Endothelial cell (in vitro differentiated cells): ENCODE results near the gene DNAJC15. TPM values are rescaled to one million over a fixed set of nuclear protein-coding genes. Genes with fewer than 3 reads are reported as not detected.

Experiments
- DNase-seq: peaks from one replicate; pipeline ENCODE4 v3.0.0; 2021; ENCODE audit warnings: low spot score
- H3K27ac Mint-ChIP-seq: one replicate; pipeline ENCODE4 v1.8.0; 2021; ENCODE audit warnings: mixed read lengths, inconsistent platforms; ENCODE audit not compliant: unreplicated experiment
- H3K27me3 Mint-ChIP-seq: one replicate; pipeline ENCODE4 v1.8.0; 2021; ENCODE audit warnings: mild to moderate bottlenecking, moderate library complexity, mixed read lengths, inconsistent platforms; ENCODE audit not compliant: unreplicated experiment
- H3K36me3 Mint-ChIP-seq: one replicate; pipeline ENCODE4 v1.8.0; 2021; ENCODE audit warnings: mild to moderate bottlenecking, low read depth, mixed read lengths, inconsistent platforms; ENCODE audit not compliant: unreplicated experiment
- H3K4me1 Mint-ChIP-seq: one replicate; pipeline ENCODE4 v1.8.0; 2021; ENCODE audit warnings: mild to moderate bottlenecking, mixed read lengths, inconsistent platforms; ENCODE audit not compliant: unreplicated experiment
- H3K4me3 Mint-ChIP-seq: one replicate; pipeline ENCODE4 v1.8.0; 2021; ENCODE audit warnings: mild to moderate bottlenecking, mixed read lengths, inconsistent platforms; ENCODE audit not compliant: unreplicated experiment
- H3K9me3 Mint-ChIP-seq: one replicate; pipeline ENCODE4 v1.8.0; 2021; ENCODE audit warnings: mixed read lengths, inconsistent platforms; ENCODE audit not compliant: unreplicated experiment
- total RNA-seq: library from RNA; stranded (reverse); fragmentation: NEBNext Ultra II Directional; extraction: Animal tissue kit (Norgen Biotek cat#: 25700); gene quantifications from one replicate; pipeline ENCODE4 v1.2.1, GENCODE V29; 2021; ENCODE audit not compliant: unreplicated experiment
- TF ChIP-seq, protein P1 (sequence below): fragments of 200-600 bp; sonication (generic); IDR thresholded peaks from one replicate; pipeline ENCODE4 v1.5.0; 2021; ENCODE audit warnings: antibody characterized with exemption; ENCODE audit not compliant: unreplicated experiment

The DNAJC15 gene
- total RNA-seq, 1 donor from 2014 or later = 13.9 TPM

DNA sequence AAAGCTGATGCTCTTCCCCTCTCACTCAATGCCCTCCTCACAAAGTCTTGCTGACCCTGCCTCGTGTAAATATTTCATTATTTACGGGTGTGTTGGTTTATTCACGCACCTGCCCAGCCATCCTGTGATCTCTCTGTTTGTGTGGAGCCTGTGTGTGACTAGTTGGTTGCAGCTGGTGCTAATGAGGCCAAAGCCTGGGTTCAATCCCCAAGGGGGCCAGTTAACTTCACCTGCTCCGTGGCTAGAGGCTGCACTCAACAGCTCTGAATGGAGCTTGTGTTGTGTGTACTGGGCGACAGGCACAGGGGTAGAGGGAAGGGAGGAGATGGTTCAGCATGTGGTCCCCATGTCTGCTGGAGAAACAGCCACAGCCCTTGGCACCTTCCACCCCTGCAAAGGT, 109.5 kb downstream of the DNAJC15 start:
- H3K27ac Mint-ChIP-seq = no peak overlapping the region
- no peaks in the 10 kb centered on the region for H3K27me3 Mint-ChIP-seq
- peaks cover 6% of the 10 kb centered on the region for H3K4me1 Mint-ChIP-seq
- H3K9me3 Mint-ChIP-seq = no peaks in the 10 kb centered on the region
- DNase-seq = no peak
- TF ChIP-seq, protein P1, sequence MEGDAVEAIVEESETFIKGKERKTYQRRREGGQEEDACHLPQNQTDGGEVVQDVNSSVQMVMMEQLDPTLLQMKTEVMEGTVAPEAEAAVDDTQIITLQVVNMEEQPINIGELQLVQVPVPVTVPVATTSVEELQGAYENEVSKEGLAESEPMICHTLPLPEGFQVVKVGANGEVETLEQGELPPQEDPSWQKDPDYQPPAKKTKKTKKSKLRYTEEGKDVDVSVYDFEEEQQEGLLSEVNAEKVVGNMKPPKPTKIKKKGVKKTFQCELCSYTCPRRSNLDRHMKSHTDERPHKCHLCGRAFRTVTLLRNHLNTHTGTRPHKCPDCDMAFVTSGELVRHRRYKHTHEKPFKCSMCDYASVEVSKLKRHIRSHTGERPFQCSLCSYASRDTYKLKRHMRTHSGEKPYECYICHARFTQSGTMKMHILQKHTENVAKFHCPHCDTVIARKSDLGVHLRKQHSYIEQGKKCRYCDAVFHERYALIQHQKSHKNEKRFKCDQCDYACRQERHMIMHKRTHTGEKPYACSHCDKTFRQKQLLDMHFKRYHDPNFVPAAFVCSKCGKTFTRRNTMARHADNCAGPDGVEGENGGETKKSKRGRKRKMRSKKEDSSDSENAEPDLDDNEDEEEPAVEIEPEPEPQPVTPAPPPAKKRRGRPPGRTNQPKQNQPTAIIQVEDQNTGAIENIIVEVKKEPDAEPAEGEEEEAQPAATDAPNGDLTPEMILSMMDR = no peak
- H3K36me3 Mint-ChIP-seq = no peaks in the 10 kb centered on the region
- no peak overlapping the region for H3K4me3 Mint-ChIP-seq

DNA sequence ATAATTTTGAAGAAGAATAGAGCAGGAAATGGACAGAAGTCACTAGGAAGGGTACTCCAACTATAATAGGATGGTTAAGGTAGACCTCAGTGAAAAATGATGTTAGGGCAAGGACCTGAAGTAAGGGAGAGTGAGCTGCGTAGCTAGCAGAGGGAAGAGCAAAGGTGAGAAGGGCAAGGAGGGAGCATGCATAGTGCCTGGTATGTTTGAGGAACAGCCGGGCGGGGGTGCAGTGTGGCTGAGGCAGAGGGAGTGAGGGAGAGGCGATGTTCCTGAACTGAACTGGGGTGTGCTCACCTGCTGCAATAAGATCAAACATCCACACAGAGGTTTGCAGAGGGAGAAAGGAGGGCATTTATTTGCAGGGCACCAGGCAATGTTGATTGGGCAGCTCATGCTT, 110.4 kb downstream of the DNAJC15 start:
- Mint-ChIP-seq H3K27me3 (no peaks in the 10 kb centered on the region), H3K4me1 (peaks cover 2% of the 10 kb centered on the region), H3K4me3 (no peak overlapping the region), H3K36me3 (no peaks in the 10 kb centered on the region), H3K27ac (no peak overlapping the region), H3K9me3 (no peaks in the 10 kb centered on the region)
- TF ChIP-seq, protein P1 = no peak
- DNase-seq = no peak

- Mint-ChIP-seq H3K27me3 (peaks cover 5% of the 10 kb centered on the region), H3K4me3 (no peak overlapping the region), H3K9me3 (no peaks in the 10 kb centered on the region), H3K36me3 (no peaks in the 10 kb centered on the region), H3K27ac (no peak overlapping the region), H3K4me1 (peaks cover 2% of the 10 kb centered on the region)
- DNase-seq = no peak
- TF ChIP-seq, protein P1 = no peak
Observed at GRCh38 chr13:43134868-43135267, 111.5 kb downstream of the DNAJC15 start.

DNA sequence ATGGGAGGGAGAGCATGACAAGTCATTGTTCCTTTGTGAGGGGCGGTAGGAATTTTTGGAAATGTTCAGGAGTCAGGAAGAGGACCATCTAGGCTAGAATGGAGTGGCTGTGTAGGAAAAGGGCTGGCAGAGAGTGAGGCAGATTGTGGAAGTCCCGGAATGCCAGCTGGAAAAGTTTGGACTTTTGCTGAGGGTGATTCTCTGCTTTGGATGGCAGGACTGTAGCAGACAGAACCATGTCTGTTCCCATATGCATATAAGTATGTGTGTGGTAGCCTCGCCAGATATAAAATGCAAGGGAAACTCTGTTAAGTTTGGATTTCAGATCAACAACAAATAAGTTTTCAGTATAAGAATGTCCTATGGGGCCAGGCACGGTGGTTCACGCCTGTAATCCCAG, 112.1 kb downstream of the DNAJC15 start:
- Mint-ChIP-seq H3K4me3 (no peak overlapping the region), H3K27me3 (peaks cover 5% of the 10 kb centered on the region), H3K27ac (no peak overlapping the region), H3K9me3 (no peaks in the 10 kb centered on the region), H3K4me1 (peaks cover 2% of the 10 kb centered on the region), H3K36me3 (no peaks in the 10 kb centered on the region)
- no peak for DNase-seq
- TF ChIP-seq, protein P1 = no peak

GRCh38 chr13:43136920-43137575, 113.7 kb downstream of the DNAJC15 start:
- Mint-ChIP-seq H3K9me3 (no peaks in the 10 kb centered on the region), H3K36me3 (no peaks in the 10 kb centered on the region), H3K4me3 (no peak overlapping the region), H3K27ac (no peak overlapping the region), H3K27me3 (peaks cover 5% of the 10 kb centered on the region), H3K4me1 (peaks cover 2% of the 10 kb centered on the region)
- TF ChIP-seq, protein P1 = no peak
- DNase-seq = no peak
